ENCODE results near the gene PSMA6.
"Not testable (repeated sequence)": the region's sequence is repeated elsewhere in the genome, so short reads cannot be mapped to it uniquely, and the experiment has no call there.

Gene PSMA6

DNA sequence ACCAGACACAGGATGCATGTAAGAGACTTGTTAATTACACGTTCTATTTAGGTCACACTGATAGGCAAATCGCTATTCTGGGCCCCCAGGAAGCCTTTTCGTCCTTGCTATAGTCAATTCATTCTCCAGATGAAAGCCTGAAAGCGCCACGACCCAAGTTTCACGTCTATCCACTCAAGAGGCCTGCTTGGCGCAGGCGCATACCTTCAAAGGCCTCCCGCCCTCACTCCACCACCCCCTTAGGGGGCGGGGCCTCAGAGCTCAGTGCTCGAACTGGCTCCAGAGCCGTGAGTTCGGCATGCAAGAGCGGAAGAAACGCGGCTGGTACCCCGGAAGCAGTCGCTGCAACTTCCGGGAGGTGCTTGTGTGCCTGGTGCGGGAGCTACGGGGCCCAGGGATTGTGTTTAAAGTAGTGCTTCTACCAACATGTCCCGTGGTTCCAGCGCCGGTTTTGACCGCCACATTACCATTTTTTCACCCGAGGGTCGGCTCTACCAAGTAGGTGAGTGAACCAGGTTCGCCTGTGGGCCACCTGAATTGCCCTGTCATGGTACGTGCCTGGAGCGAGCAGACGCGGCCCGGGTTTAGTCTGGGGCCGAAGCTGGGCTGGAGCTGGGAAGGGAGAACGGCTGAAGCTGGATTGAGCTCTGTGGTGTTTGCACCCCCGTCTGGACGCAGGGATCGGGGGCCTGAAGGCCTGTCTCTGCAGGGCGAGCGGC, at the start of gene PSMA6:
Gene PSMA6, plus strand, starts transcription at position 332 of the 719 bp plus-strand sequence. Its CDS starts 95 bp downstream, at position 427.
- no peaks in the 10 kb centered on the region for H3K27me3 Mint-ChIP-seq (ENCODE audit: low read depth)
- H3K9me3 Mint-ChIP-seq: no peaks in the 10 kb centered on the region
- peak; percentile 99 for DNase-seq (ENCODE audit: low spot score)
- H3K4me3 Mint-ChIP-seq: peak within 1 kb of the TSS; percentile 97
- H3K36me3 Mint-ChIP-seq (ENCODE audit: low read depth): peaks cover 26% of the 10 kb centered on the region
- H3K4me1 Mint-ChIP-seq (ENCODE audit: low read depth): peaks cover 29% of the 10 kb centered on the region
- H3K27ac Mint-ChIP-seq: peak within 1 kb of the TSS; percentile 91

DNA sequence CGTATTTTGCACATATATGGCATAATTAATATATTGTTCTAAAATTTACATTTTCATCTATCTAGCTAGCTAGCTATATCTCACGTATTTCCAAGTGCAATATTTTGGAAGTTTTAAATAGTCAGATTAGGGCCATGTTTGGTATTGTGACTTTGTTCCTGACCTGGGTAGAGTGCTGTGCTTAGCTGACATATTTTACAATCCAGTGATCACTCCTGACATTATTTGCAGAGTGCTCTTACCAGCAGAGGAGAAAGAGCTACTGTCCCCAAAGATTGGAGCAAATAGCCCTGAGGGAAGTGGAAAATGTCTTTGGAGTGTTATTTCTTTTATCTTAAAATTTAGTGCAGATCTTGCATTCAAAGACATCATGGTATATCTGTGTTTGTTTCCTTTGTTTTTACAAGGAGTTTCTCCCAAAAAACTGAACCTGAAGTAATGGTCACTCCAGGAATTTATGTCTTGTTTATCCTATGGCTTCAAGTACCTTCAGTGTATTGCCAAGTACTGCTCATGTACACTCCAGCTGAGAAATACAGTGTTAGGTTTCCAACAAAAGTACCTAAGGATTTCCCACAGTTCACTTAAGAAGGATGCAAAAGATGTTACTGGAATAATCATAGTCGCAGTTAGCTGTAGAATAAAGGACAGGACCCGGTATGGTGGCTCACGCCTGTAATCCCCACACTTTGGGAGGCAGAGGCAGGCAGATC, 49.4 kb upstream of the PSMA6 start:
- H3K27ac Mint-ChIP-seq: no peak overlapping the region
- no peak overlapping the region for H3K4me3 Mint-ChIP-seq
- H3K27me3 Mint-ChIP-seq (ENCODE audit: low read depth): no peaks in the 10 kb centered on the region
- H3K36me3 Mint-ChIP-seq (ENCODE audit: low read depth): peaks cover 1% of the 10 kb centered on the region
- peaks cover 3% of the 10 kb centered on the region for H3K4me1 Mint-ChIP-seq (ENCODE audit: low read depth)
- no peaks in the 10 kb centered on the region for H3K9me3 Mint-ChIP-seq
- DNase-seq (ENCODE audit: low spot score): no peak

DNA sequence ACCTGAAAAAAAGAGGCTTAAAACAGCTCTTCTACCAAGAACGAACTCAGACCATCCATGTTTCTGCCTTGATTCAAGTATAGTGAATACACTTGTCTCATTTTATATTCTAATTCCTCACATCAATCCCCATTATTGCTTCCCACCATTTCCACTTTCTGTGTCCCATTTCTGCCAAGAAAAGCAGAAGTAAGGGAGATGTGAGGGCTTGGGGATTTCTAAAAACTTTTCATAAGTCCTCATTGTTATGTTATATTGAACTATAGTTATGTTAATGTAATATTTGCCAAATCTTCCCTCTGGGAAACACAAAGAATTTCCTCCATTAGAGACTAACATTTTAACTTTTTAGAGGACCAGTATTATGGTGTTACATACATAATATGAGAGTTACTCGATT, 48.2 kb upstream of the PSMA6 start:
- Mint-ChIP-seq H3K27me3 (ENCODE audit: low read depth) (no peaks in the 10 kb centered on the region), H3K9me3 (no peaks in the 10 kb centered on the region), H3K4me3 (no peak overlapping the region), H3K4me1 (ENCODE audit: low read depth) (peaks cover 10% of the 10 kb centered on the region), H3K36me3 (ENCODE audit: low read depth) (no peaks in the 10 kb centered on the region), H3K27ac (no peak overlapping the region)
- no peak for DNase-seq (ENCODE audit: low spot score)

DNA sequence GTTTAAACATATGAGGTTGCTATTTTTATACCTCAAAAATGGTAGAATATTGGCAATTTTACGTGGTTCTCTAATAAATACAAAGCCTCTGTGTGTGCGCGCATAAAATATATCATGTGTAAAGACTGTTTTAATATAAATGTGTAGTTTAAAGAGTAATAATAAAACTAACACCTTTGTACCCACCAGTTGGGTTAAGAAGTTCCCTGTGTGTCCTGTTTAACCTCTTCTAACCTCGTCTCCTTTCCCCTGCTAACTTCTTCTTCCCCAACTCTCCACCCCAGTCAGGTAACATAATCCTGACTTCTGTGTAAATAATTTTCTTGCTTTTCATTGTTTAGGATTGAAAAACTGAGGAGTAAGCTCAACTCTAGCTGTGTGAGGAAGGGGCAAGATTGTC, 47.6 kb upstream of the PSMA6 start:
- no peak overlapping the region for H3K27ac Mint-ChIP-seq
- H3K4me1 Mint-ChIP-seq (ENCODE audit: low read depth): peaks cover 10% of the 10 kb centered on the region
- DNase-seq (ENCODE audit: low spot score): no peak
- H3K9me3 Mint-ChIP-seq: no peaks in the 10 kb centered on the region
- no peaks in the 10 kb centered on the region for H3K36me3 Mint-ChIP-seq (ENCODE audit: low read depth)
- H3K27me3 Mint-ChIP-seq (ENCODE audit: low read depth): no peaks in the 10 kb centered on the region
- H3K4me3 Mint-ChIP-seq: no peak overlapping the region

DNA sequence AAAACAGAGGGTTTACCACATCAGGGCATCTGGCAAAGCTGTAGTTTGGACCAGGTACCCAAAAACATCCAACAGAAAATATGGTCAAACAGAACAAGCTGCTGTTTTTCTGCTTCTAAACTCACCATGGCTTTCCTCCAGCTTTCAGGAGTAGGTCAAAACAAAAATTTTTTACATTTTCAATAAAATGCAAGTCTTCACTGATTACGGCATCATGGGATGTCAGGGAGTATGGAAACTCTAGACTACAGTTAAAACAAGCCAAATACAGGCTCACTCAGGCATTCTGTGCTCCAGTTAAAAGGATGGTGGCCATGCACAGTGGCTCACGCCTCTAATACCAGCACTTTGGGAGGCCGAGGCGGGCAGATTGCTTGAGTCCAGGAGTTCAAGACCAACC, 47.1 kb upstream of the PSMA6 start:
- H3K4me3 Mint-ChIP-seq: no peak overlapping the region
- no peaks in the 10 kb centered on the region for H3K9me3 Mint-ChIP-seq
- no peaks in the 10 kb centered on the region for H3K36me3 Mint-ChIP-seq (ENCODE audit: low read depth)
- no peak overlapping the region for H3K27ac Mint-ChIP-seq
- H3K4me1 Mint-ChIP-seq (ENCODE audit: low read depth): peaks cover 10% of the 10 kb centered on the region
- DNase-seq (ENCODE audit: low spot score): no peak
- no peaks in the 10 kb centered on the region for H3K27me3 Mint-ChIP-seq (ENCODE audit: low read depth)

DNA sequence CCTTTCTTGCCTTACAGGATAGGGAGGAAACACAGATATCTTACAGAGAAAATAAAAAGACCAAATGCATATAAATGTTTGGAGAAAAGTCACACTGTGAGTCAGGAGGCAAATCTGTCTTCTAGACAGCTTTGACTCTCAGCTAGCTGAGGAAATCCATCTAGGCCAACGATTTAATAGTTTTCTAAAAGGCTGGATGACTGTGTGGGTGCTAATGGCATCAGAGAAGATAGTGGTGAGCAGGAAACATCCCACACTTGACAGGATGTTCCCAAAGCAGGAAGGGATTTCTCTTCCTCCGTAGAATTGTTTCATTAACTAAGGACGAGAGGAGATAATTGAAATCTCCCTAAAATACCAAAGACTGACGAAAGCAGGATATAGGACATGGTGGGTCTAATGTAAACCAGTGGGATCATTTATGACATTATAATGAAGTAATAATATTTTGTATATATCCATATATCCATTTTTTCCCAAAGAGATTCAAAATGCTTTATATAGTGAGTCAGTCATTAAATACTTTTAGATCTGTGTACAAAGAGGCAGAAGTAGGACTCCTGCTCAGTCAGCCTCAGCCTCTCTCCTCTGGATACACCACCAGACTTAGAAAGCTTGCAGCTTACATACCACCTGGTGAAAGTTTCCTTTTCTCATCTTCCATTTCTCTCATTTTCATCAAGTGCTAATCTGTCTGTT, 44.3 kb upstream of the PSMA6 start:
- no peak for DNase-seq (ENCODE audit: low spot score)
- no peak overlapping the region for H3K27ac Mint-ChIP-seq
- no peaks in the 10 kb centered on the region for H3K27me3 Mint-ChIP-seq (ENCODE audit: low read depth)
- H3K4me3 Mint-ChIP-seq: no peak overlapping the region
- peaks cover 6% of the 10 kb centered on the region for H3K36me3 Mint-ChIP-seq (ENCODE audit: low read depth)
- no peaks in the 10 kb centered on the region for H3K9me3 Mint-ChIP-seq
- peaks cover 13% of the 10 kb centered on the region for H3K4me1 Mint-ChIP-seq (ENCODE audit: low read depth)

DNA sequence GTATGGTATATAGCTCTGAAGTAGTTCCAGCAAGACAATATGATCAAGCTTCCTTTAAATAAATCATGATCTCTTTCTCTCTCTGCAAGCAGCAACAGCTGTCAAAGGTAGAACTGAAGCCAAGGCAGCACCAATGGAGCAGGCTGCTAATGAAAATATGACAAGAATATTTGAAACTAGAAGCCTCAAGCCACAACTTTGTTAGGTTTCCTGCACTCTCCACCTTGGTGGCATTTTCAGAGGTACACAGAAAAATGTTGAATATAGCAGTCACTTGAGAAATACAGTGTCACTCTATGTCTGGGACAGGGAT, 43.8 kb upstream of the PSMA6 start:
- Mint-ChIP-seq H3K27ac (no peak overlapping the region), H3K4me3 (no peak overlapping the region), H3K27me3 (ENCODE audit: low read depth) (no peaks in the 10 kb centered on the region), H3K4me1 (ENCODE audit: low read depth) (peaks cover 13% of the 10 kb centered on the region), H3K36me3 (ENCODE audit: low read depth) (peaks cover 6% of the 10 kb centered on the region), H3K9me3 (no peaks in the 10 kb centered on the region)
- no peak for DNase-seq (ENCODE audit: low spot score)

DNA sequence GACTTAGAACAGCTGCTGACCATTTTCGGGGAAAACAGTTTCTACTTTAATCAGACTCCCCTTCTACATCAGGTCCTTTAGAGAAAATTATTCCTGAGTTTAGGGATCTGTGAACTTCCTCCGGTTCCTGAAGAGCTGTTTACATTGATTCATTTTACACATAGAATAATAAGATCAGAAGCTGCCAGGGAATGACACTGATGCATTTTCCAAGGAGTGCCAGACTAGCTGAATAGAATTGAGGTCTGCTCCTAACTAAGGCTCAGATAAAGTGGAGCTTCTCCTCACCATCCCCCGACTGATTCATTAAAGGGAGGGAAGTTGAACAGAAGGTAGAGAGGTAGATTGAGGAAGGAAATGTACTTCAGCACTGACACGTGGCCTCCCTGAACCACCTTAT, 41.9 kb upstream of the PSMA6 start:
- Mint-ChIP-seq H3K9me3 (no peaks in the 10 kb centered on the region), H3K4me1 (ENCODE audit: low read depth) (peaks cover 25% of the 10 kb centered on the region), H3K27ac (no peak overlapping the region), H3K27me3 (ENCODE audit: low read depth) (no peaks in the 10 kb centered on the region), H3K4me3 (no peak overlapping the region), H3K36me3 (ENCODE audit: low read depth) (peaks cover 6% of the 10 kb centered on the region)
- no peak for DNase-seq (ENCODE audit: low spot score)

DNA sequence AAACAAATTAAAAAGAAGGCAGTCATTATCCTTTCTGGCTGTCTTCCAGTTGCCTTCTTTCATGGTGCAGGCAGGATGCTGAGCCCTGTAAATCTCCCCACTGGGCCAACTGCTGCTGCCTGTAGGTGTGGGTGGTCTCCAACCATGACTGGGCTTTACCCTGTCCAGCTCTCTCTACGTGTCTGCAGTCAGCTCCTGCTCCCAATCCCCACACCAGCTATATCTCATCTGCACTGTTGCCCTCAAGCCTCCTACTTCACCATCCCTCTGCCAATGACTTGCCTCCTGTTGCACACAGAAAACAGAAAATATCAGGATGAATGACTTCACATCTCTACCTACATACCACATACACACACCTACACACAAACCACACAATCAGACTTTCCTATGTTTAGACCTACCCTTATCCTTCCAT, 39.7 kb upstream of the PSMA6 start:
- no peaks in the 10 kb centered on the region for H3K9me3 Mint-ChIP-seq
- no peaks in the 10 kb centered on the region for H3K27me3 Mint-ChIP-seq (ENCODE audit: low read depth)
- no peak overlapping the region for H3K4me3 Mint-ChIP-seq
- H3K4me1 Mint-ChIP-seq (ENCODE audit: low read depth): peaks cover 25% of the 10 kb centered on the region
- H3K36me3 Mint-ChIP-seq (ENCODE audit: low read depth): peaks cover 6% of the 10 kb centered on the region
- H3K27ac Mint-ChIP-seq: no peak overlapping the region
- DNase-seq (ENCODE audit: low spot score): peak; percentile 22

DNA sequence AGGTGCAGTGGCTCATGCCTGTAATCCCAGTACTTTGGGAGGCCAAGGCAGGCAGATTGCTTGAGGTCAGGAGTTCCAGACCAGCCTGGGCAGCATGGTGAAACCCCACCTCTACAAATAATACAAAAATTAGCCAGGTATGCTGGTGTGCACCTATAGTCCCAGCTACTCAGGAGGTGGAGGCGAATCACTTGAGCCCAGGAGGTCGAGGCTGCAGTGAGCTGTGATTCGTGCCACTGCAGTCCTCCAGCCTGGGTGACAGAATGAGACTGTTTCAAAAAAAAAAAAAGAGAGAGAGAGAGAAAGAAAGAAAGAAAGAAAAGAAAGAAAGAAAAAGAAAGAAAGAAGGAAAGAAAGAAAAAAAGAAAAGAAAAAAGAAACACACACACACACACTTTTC, 39.1 kb upstream of the PSMA6 start:
- not testable (repeated sequence) for H3K4me3 Mint-ChIP-seq; H3K27ac Mint-ChIP-seq; H3K9me3 Mint-ChIP-seq; H3K36me3 Mint-ChIP-seq (ENCODE audit: low read depth); DNase-seq (ENCODE audit: low spot score); H3K27me3 Mint-ChIP-seq (ENCODE audit: low read depth)
- H3K4me1 Mint-ChIP-seq (ENCODE audit: low read depth): peaks cover 22% of the 10 kb centered on the region

DNA sequence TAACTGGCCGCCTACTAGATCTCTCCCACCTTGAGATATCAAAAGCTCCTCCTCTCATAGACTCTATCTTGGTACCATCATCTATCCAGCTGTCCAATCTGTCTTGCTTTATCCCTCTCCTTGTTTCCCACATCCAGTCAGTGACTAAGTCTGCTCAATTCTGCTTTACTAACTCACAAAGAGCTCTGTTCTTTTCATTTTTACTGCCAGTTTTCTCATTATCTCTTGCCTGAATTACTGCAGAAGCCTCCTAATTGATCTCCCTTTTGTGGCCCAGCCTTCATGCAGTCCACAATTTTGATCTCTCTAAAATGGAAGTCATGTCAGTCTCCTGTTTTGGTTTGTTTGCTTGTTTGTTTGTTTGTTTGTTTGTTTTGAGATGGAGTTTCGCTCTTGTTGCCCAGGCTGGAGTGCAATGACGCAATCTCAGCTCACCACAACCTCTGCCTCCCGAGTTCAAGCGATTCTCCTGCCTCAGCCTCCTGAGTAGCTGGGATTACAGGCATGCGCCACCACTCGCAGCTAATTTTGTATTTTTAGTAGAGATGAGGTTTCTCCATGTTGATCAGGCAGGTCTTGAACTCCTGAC, 38.1 kb upstream of the PSMA6 start:
- not testable (repeated sequence) for H3K27ac Mint-ChIP-seq
- peaks cover 19% of the 10 kb centered on the region for H3K4me1 Mint-ChIP-seq (ENCODE audit: low read depth)

DNA sequence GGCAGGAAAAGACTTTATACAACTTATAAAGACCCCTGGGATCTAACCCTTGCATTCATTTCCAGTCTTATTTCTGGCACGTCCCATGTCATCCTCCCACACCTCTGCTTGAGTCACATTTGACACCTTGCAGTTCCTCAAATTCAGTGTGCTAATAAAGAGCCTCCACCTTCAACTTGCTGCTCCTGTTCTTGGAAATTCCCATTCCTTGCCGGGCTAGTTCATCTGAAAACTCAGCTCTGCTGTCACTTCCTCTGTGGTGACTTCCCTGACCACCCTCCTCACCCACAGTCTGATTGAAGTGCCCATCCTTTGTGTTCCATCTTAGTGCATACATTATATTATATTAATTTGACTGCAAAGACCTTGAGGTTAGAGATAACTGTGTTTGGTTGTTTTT, 37.4 kb upstream of the PSMA6 start:
- Mint-ChIP-seq H3K27me3 (ENCODE audit: low read depth) (no peaks in the 10 kb centered on the region), H3K36me3 (ENCODE audit: low read depth) (peaks cover 6% of the 10 kb centered on the region), H3K4me1 (ENCODE audit: low read depth) (peaks cover 19% of the 10 kb centered on the region), H3K9me3 (no peaks in the 10 kb centered on the region), H3K4me3 (no peak overlapping the region), H3K27ac (no peak overlapping the region)
- DNase-seq (ENCODE audit: low spot score): peak; percentile 42

More for the DNA sequence above, 38.1 kb upstream of the PSMA6 start:
- not testable (repeated sequence) for DNase-seq (ENCODE audit: low spot score); H3K4me3 Mint-ChIP-seq; H3K27me3 Mint-ChIP-seq (ENCODE audit: low read depth); H3K36me3 Mint-ChIP-seq (ENCODE audit: low read depth); H3K9me3 Mint-ChIP-seq

DNA sequence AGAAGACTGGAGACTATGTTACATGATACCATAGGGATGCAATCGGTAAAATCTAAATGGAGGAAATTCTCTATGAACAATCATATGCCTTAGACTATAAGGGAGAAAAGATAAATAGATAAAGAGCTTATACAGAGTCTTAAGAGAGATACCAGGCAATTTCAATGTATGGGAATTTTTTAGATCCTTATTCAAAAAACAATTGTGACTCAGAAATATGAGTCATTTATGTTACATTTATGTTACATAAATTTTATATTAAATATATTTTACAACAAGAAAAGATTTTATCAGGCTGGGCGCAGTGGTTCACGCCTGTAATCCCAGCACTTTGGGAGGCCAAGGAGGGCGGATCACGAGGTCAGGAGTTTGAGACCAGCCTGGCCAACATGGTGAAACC, 36.5 kb upstream of the PSMA6 start:
- Mint-ChIP-seq H3K27ac (no peak overlapping the region), H3K9me3 (peaks cover 4% of the 10 kb centered on the region), H3K4me1 (ENCODE audit: low read depth) (peaks cover 19% of the 10 kb centered on the region), H3K27me3 (ENCODE audit: low read depth) (no peaks in the 10 kb centered on the region), H3K36me3 (ENCODE audit: low read depth) (peaks cover 11% of the 10 kb centered on the region), H3K4me3 (no peak overlapping the region)
- DNase-seq (ENCODE audit: low spot score): no peak

DNA sequence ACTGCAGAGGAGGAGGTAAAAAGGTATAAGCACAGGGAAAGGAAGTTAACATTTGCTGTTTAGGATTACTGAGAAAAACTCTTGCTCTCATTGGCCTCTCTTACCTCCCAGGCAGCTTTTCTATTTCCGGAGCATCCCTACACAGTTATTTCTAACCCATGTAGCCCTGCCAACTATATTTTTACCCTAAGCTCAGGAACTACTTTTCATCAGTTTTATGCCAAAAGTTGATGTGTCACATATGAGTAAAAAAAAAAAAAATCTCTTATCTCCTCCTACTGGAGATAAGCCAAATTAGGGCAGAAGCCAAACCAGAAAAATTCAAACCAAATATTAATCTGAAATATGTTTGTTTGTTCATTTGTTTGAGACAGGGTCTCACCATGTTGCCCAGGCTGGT, 34.4 kb upstream of the PSMA6 start:
- Mint-ChIP-seq H3K4me3 (no peak overlapping the region), H3K9me3 (peaks cover 7% of the 10 kb centered on the region), H3K27ac (no peak overlapping the region), H3K4me1 (ENCODE audit: low read depth) (peaks cover 15% of the 10 kb centered on the region), H3K36me3 (ENCODE audit: low read depth) (peaks cover 12% of the 10 kb centered on the region), H3K27me3 (ENCODE audit: low read depth) (no peaks in the 10 kb centered on the region)
- DNase-seq (ENCODE audit: low spot score): no peak
